Naive thymus-derived CD4-positive, alpha-beta T cell (primary cell): Measurements from ENCODE around the gene TCEANC. TPM values are rescaled to one million over a fixed set of nuclear protein-coding genes. Genes with fewer than 3 reads are reported as not detected.
"Not testable (repeated sequence)": the region's sequence is repeated elsewhere in the genome, so short reads cannot be mapped to it uniquely, and the experiment has no call there.

Source experiments
- ATAC-seq: fragments of 150-1000 bp; cut with Tn5 transposase; 2 replicates; pipeline ENCODE4 v1.10.0; 2021; ENCODE audit warnings: mild to moderate bottlenecking, moderate library complexity
- CTCF ChIA-PET: fragments of 350-600 bp; sonication (Branson Sonifier 250); formaldehyde crosslinking; loops from one replicate; lab custom pipeline; 2021; ENCODE audit warnings: antibody characterized with exemption; lab: Charles Lee
- POLR2A ChIA-PET: fragments of 350-600 bp; sonication (Branson Sonifier 250); formaldehyde crosslinking; loops from one replicate; lab custom pipeline; 2021; ENCODE audit warnings: antibody characterized with exemption, inconsistent platforms; lab: Charles Lee
- DNase-seq, 9 donors: peaks; one replicate each; pipeline versions ENCODE4 v3.0.0 to v3.0.0-alpha.2; 2020 to 2022; ENCODE audit warnings: mixed read lengths in 1 of 9
- H3K27ac ChIP-seq: one replicate; pipeline ENCODE4 v1.7.0; 2013; ENCODE audit warnings: mild to moderate bottlenecking, low read depth, low read length, moderate library complexity
- H3K27me3 ChIP-seq, 2 donors: one replicate each; pipeline ENCODE4 v1.7.0; 2013; ENCODE audit warnings: low read length in 2 of 2, mild to moderate bottlenecking in 2 of 2, moderate library complexity in 2 of 2; ENCODE audit not compliant: control insufficient read depth in 2 of 2, insufficient read depth in 2 of 2
- H3K36me3 ChIP-seq, 3 experiments: 1 replicate in 2 of 3; 2 replicates in 1 of 3; pipeline ENCODE4 v1.7.0; 2013; ENCODE audit warnings: low read length in 3 of 3, mild to moderate bottlenecking in 3 of 3, moderate library complexity in 1 of 3; ENCODE audit not compliant: insufficient read depth in 3 of 3, control insufficient read depth in 2 of 3
- H3K4me1 ChIP-seq, 2 donors: one replicate each; pipeline ENCODE4 v1.7.0; 2013; ENCODE audit warnings: low read length in 2 of 2, mild to moderate bottlenecking in 2 of 2, moderate library complexity in 1 of 2; ENCODE audit not compliant: control insufficient read depth in 2 of 2, insufficient read depth in 2 of 2
- H3K4me3 ChIP-seq: 2 replicates; pipeline ENCODE4 v1.7.0; 2013; ENCODE audit warnings: mild to moderate bottlenecking, low read length
- H3K9me3 ChIP-seq, 3 experiments: 1 replicate in 2 of 3; 2 replicates in 1 of 3; pipeline ENCODE4 v1.7.0; 2013; ENCODE audit warnings: low read length in 3 of 3; ENCODE audit not compliant: control insufficient read depth in 2 of 3
- H3K27ac Mint-ChIP-seq, 9 donors: one replicate each; pipeline ENCODE4 v1.8.0; 2020 to 2022; ENCODE audit warnings: mixed read lengths in 9 of 9, mild to moderate bottlenecking in 8 of 9, moderate library complexity in 5 of 9, inconsistent platforms in 2 of 9
- H3K27me3 Mint-ChIP-seq, 5 donors: one replicate each; pipeline ENCODE4 v1.8.0; 2021 to 2022; ENCODE audit warnings: mixed read lengths in 5 of 5, mild to moderate bottlenecking in 1 of 5
- H3K36me3 Mint-ChIP-seq, 5 donors: one replicate each; pipeline ENCODE4 v1.8.0; 2020 to 2022; ENCODE audit warnings: mixed read lengths in 5 of 5, mild to moderate bottlenecking in 3 of 5, inconsistent platforms in 1 of 5
- H3K4me1 Mint-ChIP-seq, 7 donors: one replicate each; pipeline ENCODE4 v1.8.0; 2020 to 2022; ENCODE audit warnings: mixed read lengths in 7 of 7, mild to moderate bottlenecking in 3 of 7, inconsistent platforms in 1 of 7
- H3K4me3 Mint-ChIP-seq, 10 donors: one replicate each; pipeline ENCODE4 v1.8.0; 2020 to 2022; ENCODE audit warnings: mild to moderate bottlenecking in 10 of 10, mixed read lengths in 10 of 10, moderate library complexity in 6 of 10, inconsistent platforms in 2 of 10
- H3K9me3 Mint-ChIP-seq, 11 donors: one replicate each; pipeline ENCODE4 v1.8.0; 2020 to 2022; ENCODE audit warnings: mixed read lengths in 11 of 11, mild to moderate bottlenecking in 4 of 11, inconsistent platforms in 1 of 11, moderate library complexity in 1 of 11
- intact Hi-C, 2 donors: fragments of 100-400 bp; cut with micrococcal nuclease; formaldehyde crosslinking; loops; one replicate each; pipeline ENCODE4 v1.15.1; 2023
- polyA plus RNA-seq, 2 donors: library from polyadenylated mRNA; unstranded; fragments of 300-500 nt; fragmentation: Illumina TruSeq; gene quantifications; one replicate each; pipeline ENCODE4 v1.2.3, GENCODE V29; 2021
- total RNA-seq, 6 experiments: library from RNA in 5 of 6; stranded (reverse) in 5 of 6; gene quantifications; 1 replicate in 5 of 6; 2 replicates in 1 of 6; pipeline ENCODE4 v1.2.3 and lab custom pipeline; 2021 to 2026

Gene TCEANC
- total and polyA plus RNA-seq, 7 experiments from 2014 or later = 5.0 to 17.5 (median 11.4) TPM

- no peaks in the 10 kb centered on the region for H3K9me3 ChIP-seq
- peaks cover 0 to 7% (median 0%) of the 10 kb centered on the region in 11 donors for H3K9me3 Mint-ChIP-seq
- intact Hi-C loops = no loop called here
- no peaks in the 10 kb centered on the region for H3K4me1 ChIP-seq
- ChIA-PET CTCF (interaction anchor here (0.7 kb wide), 1 partner anchor 13 kb away, joined by 3 read pairs; no protein-coding TSS in a partner anchor), POLR2A (no interaction called here)
- H3K36me3 Mint-ChIP-seq = peaks cover 0 to 4% (median 0%) of the 10 kb centered on the region in 5 donors
- H3K27me3 ChIP-seq = no peaks in the 10 kb centered on the region
- no peaks in the 10 kb centered on the region for H3K27me3 Mint-ChIP-seq
- DNase-seq (no peak), ATAC-seq (no peak)
- H3K36me3 ChIP-seq = no peaks in the 10 kb centered on the region
- H3K27ac ChIP-seq = no peak overlapping the region
- no peak overlapping the region for H3K4me3 Mint-ChIP-seq
- H3K27ac Mint-ChIP-seq = no peak overlapping the region
- no peak overlapping the region for H3K4me3 ChIP-seq
- peaks cover 0 to 6% (median 0%) of the 10 kb centered on the region in 7 donors for H3K4me1 Mint-ChIP-seq
These were observed 30.5 kb upstream of the TCEANC start for GRCh38 chrX:13622401-13622964.

DNA sequence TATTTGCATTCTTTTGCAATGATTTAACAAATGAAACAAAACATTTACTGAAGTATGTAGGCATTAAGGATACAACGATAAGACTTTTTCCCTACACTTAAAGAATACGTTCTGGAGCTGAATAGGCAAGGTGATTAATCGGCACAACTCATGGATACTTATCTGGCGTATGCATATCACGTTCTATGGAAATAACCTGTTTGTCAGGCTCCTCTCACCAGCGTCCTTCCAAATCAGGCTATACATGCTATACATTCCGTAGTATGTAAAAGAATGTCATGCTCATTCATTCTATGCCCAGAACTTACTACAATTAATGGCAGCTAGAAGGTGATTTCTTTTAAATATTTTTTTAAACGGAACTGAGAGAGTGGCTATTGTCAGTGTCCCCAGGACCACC is 25.6 kb upstream of the TCEANC start:
- Histone ChIP-seq H3K36me3 (no peaks in the 10 kb centered on the region), H3K9me3 (peaks cover 0 to 7% (median 0%) of the 10 kb centered on the region in 3 experiments), H3K4me1 (no peaks in the 10 kb centered on the region), H3K4me3 (no peak overlapping the region), H3K27me3 (no peaks in the 10 kb centered on the region), H3K27ac (no peak overlapping the region)
- no peaks in the 10 kb centered on the region for H3K4me1 Mint-ChIP-seq
- ATAC-seq = no peak
- ChIA-PET POLR2A (no interaction called here), CTCF (no interaction called here)
- no peak for DNase-seq
- no peak overlapping the region for H3K27ac Mint-ChIP-seq
- H3K27me3 Mint-ChIP-seq = no peaks in the 10 kb centered on the region
- intact Hi-C loops = no loop called here
- H3K36me3 Mint-ChIP-seq = peaks cover 0 to 5% (median 0%) of the 10 kb centered on the region in 5 donors
- H3K9me3 Mint-ChIP-seq = peaks cover 0 to 21% (median 2%) of the 10 kb centered on the region in 11 donors
- no peak overlapping the region for H3K4me3 Mint-ChIP-seq

GRCh38 chrX:13637224-13637623 is 15.7 kb upstream of the TCEANC start:
- H3K4me1 Mint-ChIP-seq, H3K27ac ChIP-seq, H3K27me3 ChIP-seq, intact Hi-C loops, H3K4me3 Mint-ChIP-seq, DNase-seq, H3K27ac Mint-ChIP-seq, H3K27me3 Mint-ChIP-seq, POLR2A ChIA-PET, H3K4me1 ChIP-seq, H3K4me3 ChIP-seq, H3K9me3 ChIP-seq, ATAC-seq, H3K36me3 ChIP-seq, CTCF ChIA-PET: not testable (repeated sequence)
- H3K36me3 Mint-ChIP-seq = peaks cover 0 to 14% (median 10%) of the 10 kb centered on the region in 5 donors
- H3K9me3 Mint-ChIP-seq = peaks cover 6 to 38% (median 18%) of the 10 kb centered on the region in 11 donors

DNA sequence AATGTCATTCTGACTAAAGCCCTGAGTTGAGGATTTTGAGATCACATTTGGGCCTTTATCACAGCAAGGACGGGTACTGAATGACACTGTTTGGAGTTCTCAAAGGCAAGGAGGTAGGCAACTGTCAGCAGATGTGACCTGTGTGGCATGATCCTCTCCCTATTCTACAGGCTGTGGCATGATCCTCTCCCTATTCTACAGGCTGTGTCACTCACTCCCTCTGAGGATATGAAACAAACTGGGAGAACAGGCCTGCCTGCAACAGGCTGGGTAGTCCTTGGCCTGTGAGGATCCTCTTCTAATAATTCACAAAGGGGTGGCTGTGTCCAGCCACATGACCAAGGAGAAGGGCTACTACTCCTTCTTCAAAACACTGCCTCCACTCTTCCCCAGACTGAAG is 14.9 kb upstream of the TCEANC start:
- no peak overlapping the region for H3K27ac Mint-ChIP-seq
- no peaks in the 10 kb centered on the region for H3K27me3 Mint-ChIP-seq
- CTCF ChIA-PET = no interaction called here
- Histone ChIP-seq H3K27me3 (no peaks in the 10 kb centered on the region), H3K36me3 (no peaks in the 10 kb centered on the region), H3K9me3 (peaks cover 0 to 5% (median 0%) of the 10 kb centered on the region in 3 experiments), H3K4me3 (no peak overlapping the region), H3K4me1 (no peaks in the 10 kb centered on the region), H3K27ac (no peak overlapping the region)
- H3K4me1 Mint-ChIP-seq = no peaks in the 10 kb centered on the region
- DNase-seq (no peak), ATAC-seq (no peak)
- POLR2A ChIA-PET = no interaction called here
- no peak overlapping the region for H3K4me3 Mint-ChIP-seq
- intact Hi-C loops = no loop called here
- H3K36me3 Mint-ChIP-seq = peaks cover 0 to 14% (median 10%) of the 10 kb centered on the region in 5 donors
- H3K9me3 Mint-ChIP-seq = peaks cover 6 to 33% (median 18%) of the 10 kb centered on the region in 11 donors

DNA sequence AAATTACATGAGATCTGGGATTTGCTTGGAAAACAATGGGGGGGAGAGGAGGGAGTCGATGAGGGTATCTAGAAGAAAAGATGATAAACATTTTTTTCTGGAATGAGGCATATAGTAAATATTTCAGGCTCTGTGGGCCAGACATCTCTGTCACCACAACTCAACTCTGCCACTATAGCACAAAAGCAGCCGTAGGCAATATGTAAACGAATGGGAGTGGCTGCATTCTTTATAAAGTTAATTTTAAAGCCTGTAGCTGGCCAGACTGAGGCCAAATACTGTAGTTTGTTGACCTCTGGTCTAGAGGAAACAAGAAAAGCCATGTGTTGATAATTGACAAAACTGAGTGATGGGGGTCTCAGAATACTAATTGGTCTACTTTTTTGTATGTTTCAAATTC is 14.1 kb upstream of the TCEANC start:
- no peak overlapping the region for H3K4me3 ChIP-seq
- Mint-ChIP-seq H3K4me1 (no peaks in the 10 kb centered on the region), H3K4me3 (no peak overlapping the region), H3K27ac (no peak overlapping the region), H3K36me3 (peaks cover 0 to 14% (median 10%) of the 10 kb centered on the region in 5 donors), H3K9me3 (peaks cover 6 to 33% (median 18%) of the 10 kb centered on the region in 11 donors), H3K27me3 (no peaks in the 10 kb centered on the region)
- no peaks in the 10 kb centered on the region for H3K36me3 ChIP-seq
- H3K9me3 ChIP-seq = peaks cover 0 to 5% (median 0%) of the 10 kb centered on the region in 3 experiments
- POLR2A ChIA-PET = no interaction called here
- no peak overlapping the region for H3K27ac ChIP-seq
- ATAC-seq (no peak), DNase-seq (no peak)
- no peaks in the 10 kb centered on the region for H3K4me1 ChIP-seq
- CTCF ChIA-PET = no interaction called here
- intact Hi-C loops = no loop called here
- no peaks in the 10 kb centered on the region for H3K27me3 ChIP-seq

GRCh38 chrX:13641684-13642083 is 11.3 kb upstream of the TCEANC start:
- H3K27ac ChIP-seq, POLR2A ChIA-PET, DNase-seq, H3K27ac Mint-ChIP-seq, H3K4me1 ChIP-seq, H3K36me3 Mint-ChIP-seq, H3K4me3 Mint-ChIP-seq, H3K4me1 Mint-ChIP-seq, H3K4me3 ChIP-seq, H3K27me3 Mint-ChIP-seq, H3K9me3 ChIP-seq, H3K36me3 ChIP-seq, ATAC-seq, CTCF ChIA-PET, H3K27me3 ChIP-seq: not testable (repeated sequence)
- intact Hi-C loops = loop anchor here in 1 of 2 donors (10.0 kb wide), 1 partner anchor 1503 kb away; no protein-coding TSS in a partner anchor
- peaks cover 0 to 22% (median 10%) of the 10 kb centered on the region in 11 donors for H3K9me3 Mint-ChIP-seq
